GM21423 (cell line): ENCODE measurements around the gene DHX34.
"Not testable (repeated sequence)": the region's sequence is repeated elsewhere in the genome, so short reads cannot be mapped to it uniquely, and the experiment has no call there.

ENCODE experiments used
- ATAC-seq: cut with Tn5 transposase; IDR thresholded peaks from one replicate; pipeline ENCODE4 v1.9.1; 2021; ENCODE audit warnings: mild to moderate bottlenecking, moderate library complexity; ENCODE audit not compliant: unreplicated experiment

The DHX34 gene

DNA sequence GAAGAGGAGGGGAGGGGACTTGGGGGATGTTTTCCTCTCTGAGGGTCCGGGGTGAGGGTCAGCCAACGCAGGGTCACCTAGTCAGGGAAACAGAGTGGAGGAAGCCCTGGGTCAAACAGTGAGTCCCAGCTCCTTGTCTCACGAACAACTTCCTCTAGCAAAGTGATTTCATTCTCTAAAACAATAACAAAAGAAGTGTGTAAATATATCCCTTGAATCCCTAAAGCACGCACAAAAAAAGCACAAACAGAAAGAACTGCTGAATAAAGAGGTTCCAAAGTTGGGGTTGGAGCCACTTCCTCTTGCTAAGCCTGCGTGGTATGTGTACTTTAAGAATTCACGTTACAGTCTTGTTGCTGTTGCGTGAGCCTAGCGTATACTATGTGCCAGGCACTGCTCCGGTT lies 18.6 kb upstream of the DHX34 start:
- ATAC-seq, result no peak

DNA sequence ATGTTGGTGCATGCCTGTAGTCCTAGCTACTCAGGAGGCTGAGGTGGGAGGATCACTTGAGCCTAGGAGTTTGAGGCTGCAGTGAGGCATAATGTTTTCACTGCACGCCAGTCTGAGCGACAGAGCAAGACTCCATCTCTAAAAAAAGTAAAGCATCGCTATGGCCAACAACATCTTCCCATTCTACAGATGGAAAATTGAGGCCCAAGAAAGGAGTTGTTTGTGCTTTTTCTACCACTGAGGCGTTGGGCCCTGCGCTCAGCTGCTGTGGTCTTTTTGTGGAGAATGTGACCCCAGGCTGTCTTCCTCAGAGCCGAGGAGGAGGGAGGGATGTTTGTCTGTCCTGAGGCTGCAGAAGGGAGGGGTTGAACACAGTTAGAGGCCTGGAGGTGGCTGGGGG lies 17.6 kb upstream of the DHX34 start:
- no peak for ATAC-seq

DNA sequence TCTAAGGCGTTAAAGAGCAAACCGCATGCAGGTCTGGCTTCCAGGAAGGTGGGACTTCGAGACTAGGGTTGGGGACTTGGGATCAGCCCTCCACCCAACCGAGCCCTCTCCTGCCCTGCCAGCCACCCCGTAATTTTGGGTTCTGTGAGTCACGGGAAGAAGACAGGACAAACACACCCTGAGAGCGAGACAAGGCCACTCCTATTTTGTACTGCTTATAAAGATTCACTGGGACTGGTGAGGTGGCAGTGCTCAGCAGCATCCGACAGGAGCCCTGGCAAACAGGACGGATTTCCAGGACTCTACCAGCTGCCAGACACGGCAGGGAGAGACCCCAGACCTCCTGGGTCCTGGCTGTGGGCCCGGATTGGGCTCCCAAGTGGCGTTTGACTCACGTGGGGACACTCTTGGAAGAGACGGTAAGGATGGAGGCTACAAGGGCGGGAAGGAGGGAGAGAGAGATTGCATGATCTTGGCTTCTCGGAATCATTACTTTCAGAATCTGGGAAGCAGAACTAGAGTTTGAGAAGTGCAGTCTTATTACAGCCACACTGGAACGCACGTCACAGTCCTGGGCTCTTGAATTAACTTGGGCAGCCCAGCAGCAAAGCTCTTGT lies 17.1 kb upstream of the DHX34 start, which contains the start of gene C5AR2:
TSS of gene C5AR2 (plus strand) at position 245 of the 617 bp plus-strand sequence. CDS start 8,625 bp downstream, outside the sequence.
- ATAC-seq, result no peak

DNA sequence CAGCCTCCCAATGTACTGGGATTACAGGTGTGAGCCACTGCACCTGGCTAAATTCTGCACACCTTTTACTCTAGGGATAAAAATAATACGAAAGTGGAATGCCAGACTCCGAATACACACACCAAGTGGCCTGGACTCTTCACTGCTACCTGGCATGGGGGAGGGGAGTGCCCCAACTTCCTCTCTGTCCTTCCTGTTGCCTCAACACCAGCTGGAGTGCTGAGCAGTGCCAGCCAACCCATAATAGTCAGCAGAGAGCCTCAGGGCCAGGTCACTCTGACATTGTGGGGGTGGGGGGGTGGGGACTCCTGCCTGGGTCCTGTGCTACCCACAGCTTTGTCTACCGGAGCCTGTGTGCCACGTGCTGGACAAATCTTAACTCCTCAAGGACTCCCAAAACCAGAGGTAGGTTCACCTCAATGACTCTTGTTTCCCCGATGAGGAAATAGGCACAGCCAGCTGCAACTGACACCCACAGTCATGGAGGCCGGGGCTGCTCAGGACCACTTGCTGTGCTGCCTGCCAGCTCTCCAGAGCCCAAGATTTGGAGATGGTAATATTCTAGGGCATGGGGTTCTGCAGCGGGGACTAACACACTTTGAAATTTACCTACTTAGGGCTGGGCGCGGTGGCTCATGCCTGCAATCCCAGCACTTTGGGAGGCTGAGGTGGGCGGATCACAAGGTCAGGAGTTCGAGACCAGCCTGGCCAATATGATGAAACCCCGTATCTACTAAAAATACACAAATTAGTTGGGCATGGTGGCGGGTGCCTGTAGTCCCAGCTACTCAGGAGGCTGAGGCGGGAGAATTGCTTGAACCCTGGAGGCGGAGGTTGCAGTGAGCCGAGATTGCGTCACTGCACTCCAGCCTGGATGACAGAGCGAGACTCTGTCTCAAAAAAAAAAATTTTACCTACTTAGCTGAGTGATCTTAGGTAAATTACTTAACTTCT lies 12.1 kb upstream of the DHX34 start:
- ATAC-seq, result not testable (repeated sequence)

DNA sequence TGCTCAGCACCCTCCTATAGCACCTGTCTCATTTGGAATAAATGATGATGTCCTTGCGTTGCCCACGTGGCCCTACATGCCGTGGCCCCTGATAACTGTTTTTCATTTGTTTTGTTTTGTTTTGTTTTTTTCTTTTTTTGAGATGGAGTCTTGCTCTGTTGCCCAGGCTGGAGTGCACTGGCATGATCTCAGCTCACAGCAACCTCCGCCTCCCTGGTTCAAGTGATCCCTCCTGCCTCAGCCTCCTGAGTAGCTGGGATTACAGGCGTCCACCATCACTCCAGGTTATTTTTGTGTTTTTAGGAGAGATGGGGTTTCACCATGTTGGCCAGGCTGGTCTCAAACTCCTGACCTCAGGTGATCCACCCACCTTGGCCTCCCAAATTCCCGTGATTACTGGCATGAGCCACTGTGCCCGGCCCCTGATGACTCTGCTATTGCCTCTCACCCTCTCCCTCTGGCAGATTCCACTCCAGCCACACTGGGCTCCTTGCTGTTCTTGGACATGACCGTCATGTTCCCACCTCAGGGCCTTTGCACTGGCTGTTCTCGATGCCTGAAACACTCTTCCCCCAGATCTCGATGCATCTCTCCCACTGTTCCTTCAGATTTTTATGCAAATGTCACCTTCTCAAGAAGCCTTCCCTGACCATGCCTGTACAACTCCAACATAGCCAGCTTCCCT lies 9.8 kb upstream of the DHX34 start:
- ATAC-seq, result no peak

DNA sequence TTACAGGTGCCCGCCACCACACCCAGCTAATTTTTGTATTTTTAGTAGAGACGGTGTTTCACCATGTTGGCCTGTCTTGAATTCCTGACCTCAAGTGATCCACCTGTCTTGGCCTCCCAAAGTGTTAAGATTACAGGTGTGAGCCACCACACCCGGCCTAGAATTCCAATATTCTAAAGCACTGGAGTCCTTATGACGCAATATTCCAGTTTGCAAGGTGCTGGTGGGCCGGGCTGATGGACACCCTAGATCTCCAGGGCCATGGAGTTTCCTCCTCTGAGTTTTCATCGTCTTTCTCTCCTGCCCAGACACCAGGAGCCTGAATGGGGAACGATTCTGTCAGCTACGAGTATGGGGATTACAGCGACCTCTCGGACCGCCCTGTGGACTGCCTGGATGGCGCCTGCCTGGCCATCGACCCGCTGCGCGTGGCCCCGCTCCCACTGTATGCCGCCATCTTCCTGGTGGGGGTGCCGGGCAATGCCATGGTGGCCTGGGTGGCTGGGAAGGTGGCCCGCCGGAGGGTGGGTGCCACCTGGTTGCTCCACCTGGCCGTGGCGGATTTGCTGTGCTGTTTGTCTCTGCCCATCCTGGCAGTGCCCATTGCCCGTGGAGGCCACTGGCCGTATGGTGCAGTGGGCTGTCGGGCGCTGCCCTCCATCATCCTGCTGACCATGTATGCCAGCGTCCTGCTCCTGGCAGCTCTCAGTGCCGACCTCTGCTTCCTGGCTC lies 8.5 kb upstream of the DHX34 start:
- no peak for ATAC-seq

DNA sequence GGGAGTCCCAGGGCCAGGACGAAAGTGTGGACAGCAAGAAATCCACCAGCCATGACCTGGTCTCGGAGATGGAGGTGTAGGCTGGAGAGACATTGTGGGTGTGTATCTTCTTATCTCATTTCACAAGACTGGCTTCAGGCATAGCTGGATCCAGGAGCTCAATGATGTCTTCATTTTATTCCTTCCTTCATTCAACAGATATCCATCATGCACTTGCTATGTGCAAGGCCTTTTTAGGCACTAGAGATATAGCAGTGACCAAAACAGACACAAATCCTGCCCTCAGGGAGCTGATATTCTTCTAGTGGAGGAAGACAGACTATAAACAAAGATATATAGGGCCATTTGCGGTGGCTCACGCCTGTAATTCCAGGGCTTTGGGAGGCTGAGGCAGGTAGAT lies 7.4 kb upstream of the DHX34 start:
- no peak for ATAC-seq

DNA sequence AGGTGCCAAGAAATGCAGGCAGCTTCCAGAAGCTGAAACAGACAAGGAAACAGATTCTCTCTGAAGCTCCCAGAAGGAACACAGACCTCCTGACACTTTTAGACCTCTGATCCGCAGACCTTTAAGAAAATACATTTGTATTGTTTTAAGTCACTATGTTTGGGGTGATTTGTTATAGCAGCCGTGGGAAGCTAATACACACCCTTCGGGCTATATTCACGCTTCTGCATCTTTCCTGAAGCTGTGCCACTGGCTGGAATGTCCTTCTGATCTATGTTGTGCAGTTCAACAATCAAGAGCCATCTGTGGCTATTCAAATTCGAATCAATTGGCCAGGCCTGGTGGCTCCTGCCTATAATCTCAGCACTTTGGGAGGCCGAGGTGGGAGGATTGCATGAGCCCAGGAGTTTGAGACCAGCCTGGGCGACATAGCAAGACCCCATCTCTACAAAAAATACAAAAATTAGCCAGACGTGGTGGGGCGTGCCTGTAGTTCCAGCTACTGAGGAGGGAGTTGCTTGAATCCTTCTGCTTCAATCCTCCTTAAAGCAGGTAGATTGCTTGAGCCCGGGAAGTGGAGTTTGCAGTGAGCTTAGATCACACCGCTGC lies 5.8 kb upstream of the DHX34 start:
- ATAC-seq, result no peak

DNA sequence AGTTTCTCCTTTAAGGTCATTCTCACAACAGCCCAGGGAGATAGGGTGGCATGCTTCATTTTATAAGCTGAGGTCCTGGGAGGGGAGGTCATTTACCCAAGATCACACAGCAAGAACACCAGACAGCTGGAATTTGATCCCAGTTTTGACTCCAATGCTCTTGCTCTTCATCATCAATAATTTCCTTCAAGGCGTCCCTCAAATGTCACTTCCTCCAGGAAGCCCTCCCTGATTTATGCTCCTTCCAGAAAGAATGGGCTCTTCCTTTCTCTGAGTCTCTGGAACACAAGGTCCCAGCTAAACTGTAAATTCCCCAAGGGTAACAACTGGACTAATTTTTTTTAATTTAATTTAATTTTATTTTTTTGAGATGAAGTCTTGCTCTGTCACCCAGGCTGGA lies 4.7 kb upstream of the DHX34 start:
- no peak for ATAC-seq

DNA sequence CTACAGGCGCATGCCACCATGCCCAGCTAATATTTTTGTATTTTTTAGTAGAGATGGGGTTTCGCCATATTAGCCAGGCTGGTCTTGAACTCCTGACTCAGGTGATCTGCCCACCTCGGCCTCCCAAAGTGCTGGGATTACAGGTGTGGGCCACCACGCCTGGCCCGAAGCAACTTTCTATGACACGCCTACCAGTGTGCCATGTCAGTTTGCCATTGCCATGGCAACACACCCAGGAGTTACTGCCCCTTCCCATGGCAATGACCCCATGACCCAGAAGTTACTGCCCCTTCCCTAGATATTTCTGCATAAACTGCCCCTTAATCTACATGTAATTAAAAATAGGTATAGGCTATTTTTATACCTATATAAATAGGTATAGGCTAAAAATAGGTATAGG lies 3.1 kb upstream of the DHX34 start:
- not testable (repeated sequence) for ATAC-seq

DNA sequence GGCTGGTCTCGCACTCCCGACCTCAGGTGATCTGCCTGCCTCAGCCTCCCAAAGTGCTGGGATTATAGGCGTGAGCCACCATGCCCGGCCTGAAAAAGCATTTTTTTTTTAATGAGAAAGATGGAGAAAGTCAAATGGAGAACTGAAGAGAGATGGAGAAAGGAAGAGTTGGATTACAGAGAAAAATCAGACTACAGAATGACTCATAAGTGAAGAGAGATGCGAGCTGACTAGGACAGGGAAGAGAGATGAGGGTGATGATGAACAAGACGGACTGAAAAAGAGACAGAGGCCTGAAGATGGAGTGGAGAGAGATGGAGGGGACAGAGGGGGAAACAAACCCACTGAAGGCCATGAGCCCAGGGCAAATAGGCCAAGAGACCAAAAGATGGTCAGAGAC lies 1.5 kb downstream of the DHX34 start:
- ATAC-seq, result no peak

DNA sequence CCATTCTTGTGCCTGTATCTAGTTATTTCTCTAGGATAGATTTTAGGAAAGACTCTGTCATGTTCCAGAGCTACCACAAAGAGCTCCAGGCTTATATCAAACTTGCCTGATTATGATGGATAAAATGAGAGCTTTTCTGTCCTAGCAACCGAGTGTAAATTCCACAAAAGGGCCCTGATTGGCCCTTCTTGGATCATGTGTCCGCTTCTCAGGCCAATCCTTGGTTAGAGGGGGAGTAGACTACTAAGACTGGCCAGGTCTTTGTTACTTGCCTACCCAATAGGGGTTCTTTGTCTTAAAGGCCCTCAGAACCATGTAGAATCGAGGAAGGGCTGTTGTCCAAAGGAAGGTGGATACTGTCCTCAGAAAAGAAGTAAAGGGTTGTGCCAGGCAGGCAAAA lies 2.4 kb downstream of the DHX34 start:
- no peak for ATAC-seq

DNA sequence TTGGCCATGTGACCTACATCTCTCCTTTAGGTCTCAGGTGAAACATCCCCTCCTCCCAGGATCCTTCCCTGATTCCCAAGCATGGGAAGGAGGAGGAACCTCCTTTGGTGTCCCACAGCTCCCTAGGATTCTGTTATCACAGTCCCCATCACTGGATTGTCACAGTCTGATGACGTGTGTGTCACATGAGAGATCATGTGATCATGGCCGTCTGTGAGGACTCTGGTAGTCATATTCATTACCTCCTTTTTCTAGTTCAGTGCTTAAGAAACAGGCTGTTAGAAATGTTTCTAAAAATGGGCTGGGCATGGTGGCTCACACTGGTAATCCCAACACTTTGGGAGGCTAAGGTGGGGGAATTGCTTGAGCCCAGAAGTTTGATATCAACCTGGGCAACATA lies 3.0 kb downstream of the DHX34 start:
- no peak for ATAC-seq

DNA sequence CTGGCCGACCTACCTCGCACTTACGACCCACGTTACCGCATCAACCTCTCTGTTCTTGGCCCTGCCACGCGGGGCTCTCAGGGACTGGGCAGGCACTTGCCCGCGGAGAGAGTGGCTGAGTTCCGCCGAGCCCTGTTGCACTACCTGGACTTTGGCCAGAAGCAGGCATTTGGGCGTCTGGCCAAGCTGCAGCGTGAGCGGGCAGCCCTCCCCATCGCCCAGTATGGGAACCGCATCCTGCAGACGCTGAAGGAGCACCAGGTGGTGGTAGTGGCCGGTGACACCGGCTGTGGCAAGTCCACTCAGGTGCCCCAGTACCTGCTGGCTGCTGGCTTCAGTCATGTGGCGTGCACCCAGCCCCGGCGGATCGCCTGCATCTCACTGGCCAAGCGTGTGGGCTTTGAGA lies 4.2 kb downstream of the DHX34 start:
- no peak for ATAC-seq

DNA sequence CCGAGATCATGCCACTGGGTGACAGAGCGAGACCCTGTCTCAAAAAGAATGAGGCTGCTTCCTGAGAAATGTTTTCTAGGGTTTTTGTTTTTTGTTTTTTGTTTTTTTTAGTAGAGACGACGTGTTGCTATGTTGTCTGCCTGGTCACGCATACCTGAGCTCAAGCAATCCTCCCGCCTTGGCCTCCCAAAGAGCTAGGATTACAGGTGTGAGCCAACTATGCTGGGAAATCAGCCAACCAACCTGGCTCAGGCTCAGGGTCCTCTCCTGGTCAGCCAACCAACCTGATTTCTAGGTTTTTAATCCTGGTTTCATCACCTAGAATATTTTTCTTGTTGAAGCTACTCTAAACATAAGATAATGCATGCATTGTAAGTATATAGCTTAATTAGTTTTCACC lies 7.8 kb downstream of the DHX34 start:
- no peak for ATAC-seq

DNA sequence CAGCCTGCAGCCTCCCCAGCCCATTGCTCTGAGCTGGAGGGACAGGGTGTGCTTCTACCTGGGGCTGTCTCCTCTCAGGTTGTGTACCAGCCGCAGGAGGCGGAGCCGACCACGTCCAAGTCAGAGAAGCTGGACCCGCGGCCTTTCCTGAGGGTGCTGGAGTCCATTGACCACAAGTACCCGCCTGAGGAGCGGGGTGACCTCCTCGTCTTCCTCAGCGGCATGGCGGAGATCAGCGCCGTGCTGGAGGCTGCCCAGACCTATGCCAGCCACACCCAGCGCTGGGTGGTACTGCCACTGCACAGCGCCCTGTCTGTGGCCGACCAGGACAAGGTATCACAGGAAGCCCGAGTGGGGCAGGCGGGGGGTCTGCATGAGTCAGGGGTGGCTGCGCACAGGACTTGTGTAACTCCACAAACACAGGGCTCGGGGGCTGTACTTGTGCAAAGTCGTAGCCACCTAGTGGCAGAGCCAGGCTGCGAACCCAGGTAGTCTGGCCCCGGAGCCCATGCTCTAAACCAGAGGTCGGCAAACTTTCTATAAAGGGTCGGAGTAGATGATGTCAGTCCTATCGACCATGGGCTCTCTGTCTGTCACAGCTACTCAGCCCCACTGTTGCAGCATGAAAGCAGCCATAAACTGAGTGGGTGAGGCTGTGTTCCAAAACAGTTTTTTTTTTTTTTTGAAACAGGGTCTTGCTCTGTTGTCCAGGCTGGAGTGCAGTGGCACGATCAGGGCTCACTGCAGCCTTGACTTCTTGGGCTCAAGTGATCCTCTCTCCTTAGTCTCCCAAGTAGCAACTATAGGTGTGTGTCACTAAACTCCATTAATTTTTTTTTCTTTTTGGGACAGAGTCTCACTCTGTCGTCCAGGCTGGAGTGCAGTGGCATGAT lies 8.9 kb downstream of the DHX34 start:
- no peak for ATAC-seq

DNA sequence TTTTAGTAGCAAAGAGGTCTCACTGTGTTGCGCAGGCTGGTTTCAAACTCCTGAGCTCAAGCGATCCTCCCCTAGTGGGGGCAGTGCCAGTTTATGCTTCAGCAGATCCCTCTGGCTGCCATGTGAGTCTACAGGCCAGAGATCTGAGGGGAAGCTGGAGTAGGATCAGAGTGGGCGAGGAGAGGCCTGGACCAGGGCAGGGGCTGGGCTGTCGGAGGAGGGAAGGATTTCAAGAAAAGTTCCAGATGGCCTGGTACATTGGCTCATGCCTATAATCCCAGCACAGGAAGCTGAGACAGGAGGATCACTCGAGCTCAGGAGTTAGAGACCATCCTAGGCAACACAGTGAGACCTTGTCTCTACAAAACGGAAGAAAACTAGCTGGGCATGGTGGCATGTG lies 9.8 kb downstream of the DHX34 start:
- no peak for ATAC-seq

DNA sequence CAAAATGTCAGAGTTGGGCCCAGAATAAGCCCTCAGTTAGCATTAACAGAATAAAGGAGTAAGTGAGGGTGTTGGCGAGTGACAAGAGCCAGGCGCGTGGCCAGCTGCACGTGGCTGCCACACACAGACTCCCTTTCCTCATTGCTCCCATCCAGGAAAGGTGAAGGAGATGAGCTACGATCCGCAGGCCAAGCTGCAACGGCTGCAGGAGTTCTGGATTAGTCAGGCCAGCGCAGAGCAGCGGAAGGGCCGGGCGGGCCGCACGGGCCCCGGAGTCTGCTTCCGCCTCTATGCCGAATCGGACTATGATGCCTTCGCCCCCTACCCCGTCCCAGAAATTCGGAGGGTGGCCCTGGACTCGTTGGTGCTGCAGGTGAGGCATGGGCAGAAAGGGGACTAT lies 13.2 kb downstream of the DHX34 start:
- ATAC-seq, result no peak

DNA sequence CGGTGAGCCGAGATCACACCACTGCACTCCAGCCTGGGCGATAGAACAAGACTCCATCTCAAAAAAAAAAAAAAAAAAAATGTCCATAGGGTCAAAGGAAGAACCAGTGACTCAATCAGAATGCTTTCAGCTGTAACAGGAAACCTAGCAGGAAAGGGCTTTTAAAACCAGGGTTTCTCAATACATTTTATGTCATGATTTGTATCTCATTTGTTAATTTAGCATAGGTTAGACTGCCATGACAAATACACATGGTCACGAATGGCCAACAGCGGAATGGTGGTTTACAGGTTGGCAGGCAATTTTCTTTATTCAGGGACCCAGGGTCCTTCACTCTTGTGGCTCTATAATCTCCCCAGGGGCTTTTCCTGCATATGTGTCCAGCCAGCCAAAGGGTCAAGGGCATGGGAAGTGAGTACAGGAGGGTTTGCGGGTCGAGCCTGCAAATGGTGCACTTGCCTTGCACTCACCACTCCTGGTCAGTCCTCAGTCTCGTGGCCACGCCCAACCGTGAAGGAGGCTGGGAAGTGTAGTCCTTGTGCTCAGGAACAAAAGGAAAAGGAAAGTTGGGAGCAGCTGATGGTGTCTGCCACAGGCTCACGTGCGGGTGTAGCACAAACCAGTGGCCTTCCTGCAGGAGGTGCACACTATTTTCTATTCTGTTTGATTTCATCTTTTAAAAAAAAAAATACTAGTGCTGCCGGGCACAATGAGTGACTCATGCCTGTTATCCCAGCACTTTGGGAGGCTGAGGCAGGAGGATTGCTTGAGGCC lies 14.8 kb downstream of the DHX34 start:
- no peak for ATAC-seq
